NT2/D1 (cell line): ENCODE measurements around the gene HTT-AS.

Experiments used
- DNase-seq: peaks from one replicate; pipeline ENCODE4 v3.0.0-alpha.2; 2011; ENCODE audit warnings: low read depth, low spot score
- H3K27me3 ChIP-seq: 2 replicates; pipeline ENCODE4 v1.6.0; 2011; ENCODE audit warnings: mild to moderate bottlenecking; ENCODE audit not compliant: insufficient read length, insufficient read depth
- H3K36me3 ChIP-seq: 2 replicates; pipeline ENCODE4 v1.6.1; 2011; ENCODE audit warnings: mild to moderate bottlenecking, low read length, mixed read lengths; ENCODE audit not compliant: insufficient read depth, insufficient read length
- H3K4me1 ChIP-seq: 2 replicates; pipeline ENCODE4 v1.5.1; 2011; ENCODE audit not compliant: insufficient read depth, insufficient read length
- H3K4me3 ChIP-seq: 2 replicates; pipeline ENCODE4 v1.5.1; 2011; ENCODE audit warnings: low read depth; ENCODE audit not compliant: insufficient read length
- H3K9ac ChIP-seq: 2 replicates; pipeline ENCODE4 v1.6.0; 2011; ENCODE audit warnings: low read depth; ENCODE audit not compliant: insufficient read length
- H3K9me3 ChIP-seq: 2 replicates; pipeline ENCODE4 v1.5.1; 2011; ENCODE audit warnings: mild to moderate bottlenecking, low read length; ENCODE audit not compliant: insufficient read depth
- SUZ12 ChIP-seq: IDR thresholded peaks from 2 replicates; pipeline ENCODE4 v1.6.1; 2011; ENCODE audit not compliant: insufficient read length, insufficient read depth; ENCODE audit errors: extremely low read depth
- YY1 ChIP-seq: IDR thresholded peaks from 2 replicates; pipeline ENCODE4 v1.6.1; 2011; ENCODE audit not compliant: insufficient read length, insufficient read depth
- ZNF274 ChIP-seq: IDR thresholded peaks from 2 replicates; pipeline ENCODE4 v1.6.1; 2011; ENCODE audit warnings: mild to moderate bottlenecking, low read depth, low read length

Gene HTT-AS

DNA sequence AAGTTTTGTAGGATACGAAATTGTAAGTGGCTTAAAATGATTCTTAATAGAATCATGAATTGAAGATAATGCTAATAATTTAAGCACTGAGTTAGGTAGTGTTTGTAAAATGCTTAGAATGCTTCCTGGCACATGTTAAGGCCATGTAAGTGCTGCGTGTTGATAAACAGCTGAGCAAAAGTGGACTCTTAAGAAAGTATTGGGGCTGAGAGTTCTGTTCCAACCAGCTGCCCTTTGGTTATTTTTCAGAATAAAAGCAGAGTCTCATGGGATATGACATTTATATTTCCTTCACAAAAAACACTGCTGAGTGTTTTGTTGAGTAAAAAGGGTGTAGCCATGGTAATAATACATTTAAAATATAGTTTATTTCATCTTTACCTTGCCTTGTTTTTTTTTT, 42.6 kb upstream of the HTT-AS start:
- H3K4me1 ChIP-seq: peaks cover 2% of the 10 kb centered on the region
- no peak for DNase-seq
- H3K36me3 ChIP-seq: peaks cover 91% of the 10 kb centered on the region
- H3K27me3 ChIP-seq: no peaks in the 10 kb centered on the region
- H3K9ac ChIP-seq: no peak overlapping the region
- no peak overlapping the region for H3K4me3 ChIP-seq
- no peak for TF ChIP-seq YY1
- TF ChIP-seq ZNF274: no peak
- TF ChIP-seq SUZ12: no peak
- H3K9me3 ChIP-seq: peaks cover 12% of the 10 kb centered on the region; the same call in 1 of the 2 replicates

DNA sequence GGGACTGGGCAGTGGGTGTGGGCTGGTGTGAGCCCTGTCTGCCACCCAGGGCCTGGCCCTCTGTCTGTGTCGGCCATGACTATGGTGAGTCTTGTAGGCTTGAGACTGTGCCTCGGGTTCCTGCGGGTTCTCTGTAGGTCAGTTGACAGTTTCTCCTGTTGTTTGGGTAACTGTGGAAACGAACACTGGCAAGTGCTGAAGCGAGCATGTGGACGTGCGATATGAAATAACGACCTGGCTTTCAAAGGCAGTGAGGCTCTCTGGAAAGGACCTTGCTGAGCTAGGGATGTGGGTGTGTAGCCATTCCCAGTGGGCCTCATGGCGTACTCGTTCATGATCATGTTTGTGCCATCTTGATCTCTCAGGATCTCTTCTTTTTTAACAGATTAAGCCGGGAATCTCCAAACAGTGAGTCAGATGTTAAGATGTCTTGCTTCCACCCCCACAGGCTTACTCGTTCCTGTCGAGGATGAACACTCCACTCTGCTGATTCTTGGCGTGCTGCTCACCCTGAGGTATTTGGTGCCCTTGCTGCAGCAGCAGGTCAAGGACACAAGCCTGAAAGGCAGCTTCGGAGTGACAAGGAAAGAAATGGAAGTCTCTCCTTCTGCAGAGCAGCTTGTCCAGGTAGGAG, 41.4 kb upstream of the HTT-AS start:
- no peak for DNase-seq
- Histone ChIP-seq H3K4me1 (no peaks in the 10 kb centered on the region), H3K9ac (no peak overlapping the region), H3K36me3 (peaks cover 91% of the 10 kb centered on the region), H3K27me3 (no peaks in the 10 kb centered on the region), H3K4me3 (no peak overlapping the region), H3K9me3 (peaks cover 12% of the 10 kb centered on the region; the same call in 1 of the 2 replicates)
- TF ChIP-seq SUZ12 (no peak), ZNF274 (no peak), YY1 (no peak)

DNA sequence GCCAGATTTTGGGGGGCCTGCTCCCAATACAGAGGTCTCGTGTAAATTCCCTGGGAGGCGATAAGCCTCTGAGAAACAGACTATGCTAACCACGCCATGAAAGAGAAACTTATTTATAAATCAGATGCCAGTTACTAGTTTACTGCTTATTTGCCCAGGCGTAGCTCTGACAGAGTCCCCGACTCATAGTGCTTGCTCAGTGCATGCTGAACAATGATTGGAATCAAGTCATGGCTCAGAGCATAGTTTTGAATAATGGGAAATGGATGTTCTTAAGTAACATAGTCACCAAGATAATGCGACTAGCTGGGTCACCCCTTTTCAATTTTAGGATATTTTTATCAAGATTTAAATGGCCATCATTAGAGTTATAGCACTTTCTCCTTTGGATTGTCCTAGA, 40.0 kb upstream of the HTT-AS start:
- Histone ChIP-seq H3K9me3 (peaks cover 12% of the 10 kb centered on the region; the same call in 1 of the 2 replicates), H3K9ac (no peak overlapping the region), H3K36me3 (peaks cover 91% of the 10 kb centered on the region), H3K27me3 (no peaks in the 10 kb centered on the region), H3K4me1 (no peaks in the 10 kb centered on the region), H3K4me3 (no peak overlapping the region)
- TF ChIP-seq SUZ12: no peak
- TF ChIP-seq ZNF274: no peak
- no peak for TF ChIP-seq YY1
- no peak for DNase-seq

DNA sequence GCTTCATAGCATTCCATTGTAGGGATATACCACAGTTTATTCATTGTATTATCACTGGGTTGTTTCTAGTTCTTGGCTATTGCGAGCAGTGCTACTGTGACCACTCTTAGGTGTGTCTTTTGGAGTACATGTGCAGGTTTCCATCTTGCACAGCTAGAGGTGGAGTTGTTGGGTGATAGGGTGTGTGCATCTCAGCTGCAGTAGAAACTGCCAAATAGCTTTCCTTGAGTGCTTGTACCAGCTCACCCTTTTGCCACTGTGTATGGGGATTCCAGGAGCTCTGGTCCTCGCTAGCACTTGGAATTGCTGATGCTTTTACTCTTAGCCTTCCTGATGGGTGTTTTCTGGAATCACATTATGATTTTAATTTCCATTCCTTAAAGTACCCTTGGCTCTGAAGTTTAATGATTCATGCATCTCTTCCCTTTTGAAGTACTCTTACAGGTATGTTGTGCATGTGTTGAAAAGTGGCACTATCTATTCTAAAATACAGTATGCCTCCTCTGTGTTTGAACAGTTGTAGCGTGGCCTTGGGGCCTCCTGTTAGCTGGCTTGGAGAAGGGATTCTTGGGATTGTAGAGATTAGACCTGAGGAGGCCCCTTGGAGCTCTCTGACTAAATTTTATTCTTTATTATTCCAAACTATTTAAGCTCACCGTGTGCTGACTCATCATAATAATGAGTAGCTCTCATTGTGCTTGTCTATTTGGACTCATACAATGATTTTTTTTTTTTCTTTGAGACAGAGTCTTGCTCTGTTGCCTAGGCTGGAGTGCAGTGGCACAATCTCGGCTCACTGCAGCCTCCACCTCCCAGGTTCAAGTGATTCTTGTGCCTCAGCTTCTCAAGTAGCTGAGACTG, 38.5 kb upstream of the HTT-AS start:
- DNase-seq: no peak
- peaks cover 94% of the 10 kb centered on the region for H3K36me3 ChIP-seq
- TF ChIP-seq YY1 (no peak), SUZ12 (no peak), ZNF274 (no peak)
- H3K4me1 ChIP-seq: no peaks in the 10 kb centered on the region
- H3K9me3 ChIP-seq: peaks cover 12% of the 10 kb centered on the region; the same call in 1 of the 2 replicates
- no peak overlapping the region for H3K9ac ChIP-seq
- H3K27me3 ChIP-seq: no peaks in the 10 kb centered on the region
- no peak overlapping the region for H3K4me3 ChIP-seq

DNA sequence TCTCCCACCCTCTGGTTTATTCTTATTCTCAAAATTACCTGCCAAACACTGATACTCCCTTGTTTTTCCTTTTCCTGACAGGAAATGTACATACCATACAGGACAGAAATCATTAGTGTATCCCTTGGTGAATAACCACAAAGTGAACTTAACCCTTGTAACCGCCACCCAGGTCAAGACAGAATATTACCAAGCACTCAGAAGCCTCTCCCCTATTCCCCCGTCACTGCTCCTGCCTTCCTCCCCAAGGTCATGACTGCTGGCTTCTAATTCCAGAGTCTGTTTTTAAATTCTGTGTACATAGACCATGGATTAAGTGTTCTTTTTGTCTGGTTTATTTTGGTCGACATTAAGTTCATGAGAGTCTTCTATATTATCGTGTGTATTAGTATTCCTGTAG, 37.9 kb upstream of the HTT-AS start:
- peaks cover 94% of the 10 kb centered on the region for H3K36me3 ChIP-seq
- no peak overlapping the region for H3K9ac ChIP-seq
- H3K4me1 ChIP-seq: peaks cover 3% of the 10 kb centered on the region
- H3K4me3 ChIP-seq: no peak overlapping the region
- H3K9me3 ChIP-seq: peaks cover 12% of the 10 kb centered on the region; the same call in 1 of the 2 replicates
- DNase-seq: no peak
- no peak for TF ChIP-seq YY1
- H3K27me3 ChIP-seq: no peaks in the 10 kb centered on the region

DNA sequence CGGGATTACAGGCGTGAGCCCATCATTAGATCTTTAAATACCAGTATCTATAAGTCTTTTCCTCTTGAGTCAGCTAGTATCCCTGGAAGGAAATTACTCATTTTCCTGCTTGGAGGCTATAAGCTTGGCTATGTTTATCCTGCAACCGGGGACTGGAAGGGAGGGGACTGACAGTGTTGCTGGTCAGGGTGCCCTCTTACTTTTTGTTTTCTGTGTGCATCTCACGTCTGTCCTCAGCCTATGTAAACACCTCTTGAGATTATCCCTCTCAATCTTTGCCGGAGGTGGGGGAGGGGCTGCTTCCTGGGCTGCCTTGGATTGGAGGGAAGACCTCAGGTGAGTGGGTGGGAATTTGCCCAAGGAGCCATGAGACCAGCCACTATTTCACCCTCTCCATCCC, 37.1 kb upstream of the HTT-AS start:
- DNase-seq: no peak
- Histone ChIP-seq H3K9ac (no peak overlapping the region), H3K4me3 (no peak overlapping the region), H3K9me3 (peaks cover 12% of the 10 kb centered on the region; the same call in 1 of the 2 replicates), H3K36me3 (peaks cover 90% of the 10 kb centered on the region), H3K27me3 (no peaks in the 10 kb centered on the region), H3K4me1 (peaks cover 6% of the 10 kb centered on the region)
- TF ChIP-seq SUZ12 (no peak), ZNF274 (no peak), YY1 (no peak)

DNA sequence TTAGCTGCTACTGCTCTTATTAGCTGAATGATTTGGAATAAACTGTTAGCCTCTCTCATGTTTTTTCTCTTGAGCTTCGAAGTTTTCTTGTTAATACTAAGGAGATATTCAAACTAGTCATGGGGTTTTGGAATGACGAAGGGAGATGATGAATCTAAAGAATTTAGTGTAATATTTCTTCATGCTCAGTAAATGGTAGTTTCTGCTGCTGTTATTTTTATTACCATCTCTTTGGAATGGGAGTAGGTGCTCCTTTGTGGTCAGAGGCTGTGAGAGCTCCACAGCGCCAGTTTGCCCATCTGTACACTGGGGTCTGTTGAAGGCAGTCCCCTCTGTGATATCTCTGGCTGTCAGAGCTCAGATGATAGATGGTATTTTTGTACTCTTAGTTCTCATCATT, 33.9 kb upstream of the HTT-AS start:
- Histone ChIP-seq H3K9ac (no peak overlapping the region), H3K9me3 (0 out of 2 replicates have a peak, but pooled peaks cover 7% of the 10 kb centered on the region), H3K36me3 (peaks cover 81% of the 10 kb centered on the region), H3K27me3 (no peaks in the 10 kb centered on the region), H3K4me3 (no peak overlapping the region), H3K4me1 (peaks cover 6% of the 10 kb centered on the region)
- TF ChIP-seq SUZ12 (no peak), ZNF274 (no peak), YY1 (no peak)
- DNase-seq: no peak
